H9 (cell line): ENCODE data around the gene RAPGEF6. TPM values are rescaled to one million over a fixed set of nuclear protein-coding genes. Genes with fewer than 3 reads are reported as not detected.

ENCODE experiments used
- DNase-seq: peaks from one replicate; pipeline ENCODE4 v3.0.0-alpha.2; 2017
- H2AFZ ChIP-seq: one replicate; pipeline ENCODE4 v1.6.1; 2013; ENCODE audit warnings: mild to moderate bottlenecking, low read length, control low read depth, moderate library complexity
- H2AK5ac ChIP-seq: 2 replicates; pipeline ENCODE4 v1.6.1; 2013; ENCODE audit warnings: low read length, control low read depth, mixed read lengths; ENCODE audit not compliant: insufficient read length
- H2BK120ac ChIP-seq: one replicate; pipeline ENCODE4 v1.6.1; 2013; ENCODE audit warnings: low read depth, mild to moderate bottlenecking, low read length, control low read depth, inconsistent platforms; ENCODE audit not compliant: poor library complexity, severe bottlenecking
- H2BK12ac ChIP-seq: 2 replicates; pipeline ENCODE4 v1.6.1; 2013; ENCODE audit warnings: low read length, control low read depth, mixed read lengths, low read depth; ENCODE audit not compliant: insufficient read length
- H2BK15ac ChIP-seq: 2 replicates; pipeline ENCODE4 v1.6.1; 2013; ENCODE audit warnings: low read depth, low read length, control low read depth
- H2BK20ac ChIP-seq: one replicate; pipeline ENCODE4 v1.6.1; 2013; ENCODE audit warnings: low read depth, mild to moderate bottlenecking, low read length, control low read depth, inconsistent platforms; ENCODE audit not compliant: poor library complexity, severe bottlenecking
- H2BK5ac ChIP-seq: 2 replicates; pipeline ENCODE4 v1.6.1; 2013; ENCODE audit warnings: low read length, control low read depth, mixed read lengths; ENCODE audit not compliant: insufficient read length
- H3K14ac ChIP-seq: 2 replicates; pipeline ENCODE4 v1.6.1; 2013; ENCODE audit warnings: low read length, control low read depth; ENCODE audit not compliant: insufficient read depth
- H3K18ac ChIP-seq: 2 replicates; pipeline ENCODE4 v1.6.1; 2013; ENCODE audit warnings: low read depth, mild to moderate bottlenecking, mixed read lengths, low read length, control low read depth; ENCODE audit not compliant: insufficient read length
- H3K23ac ChIP-seq: 2 replicates; pipeline ENCODE4 v1.6.1; 2013; ENCODE audit warnings: low read length, control low read depth, mixed read lengths, low read depth; ENCODE audit not compliant: insufficient read length
- H3K23me2 ChIP-seq: 2 replicates; pipeline ENCODE4 v1.6.1; 2013; ENCODE audit warnings: low read depth, mild to moderate bottlenecking, mixed read lengths, low read length, control low read depth; ENCODE audit not compliant: insufficient read length, poor library complexity, severe bottlenecking
- H3K27ac ChIP-seq: 2 replicates; pipeline ENCODE4 v1.5.1; 2013; ENCODE audit warnings: low read length, control low read depth, mixed read lengths, low read depth; ENCODE audit not compliant: insufficient read length
- H3K27me3 ChIP-seq: 2 replicates; pipeline ENCODE4 v1.6.1; 2013; ENCODE audit warnings: low read length, control low read depth, inconsistent platforms; ENCODE audit not compliant: insufficient read depth
- H3K4ac ChIP-seq: 2 replicates; pipeline ENCODE4 v1.6.1; 2013; ENCODE audit warnings: low read depth, mild to moderate bottlenecking, control low read depth, inconsistent platforms, low read length, moderate library complexity
- H3K4me1 ChIP-seq: 2 replicates; pipeline ENCODE4 v1.6.1; 2013; ENCODE audit warnings: low read length, control low read depth, inconsistent platforms; ENCODE audit not compliant: insufficient read depth
- H3K4me2 ChIP-seq: 2 replicates; pipeline ENCODE4 v1.6.1; 2013; ENCODE audit warnings: low read length, control low read depth, mixed read lengths; ENCODE audit not compliant: insufficient read length, insufficient read depth
- H3K56ac ChIP-seq: 2 replicates; pipeline ENCODE4 v1.6.1; 2013; ENCODE audit warnings: low read depth, mild to moderate bottlenecking, mixed read lengths, low read length, control low read depth; ENCODE audit not compliant: insufficient read length
- H3K79me1 ChIP-seq: 2 replicates; pipeline ENCODE4 v1.6.1; 2013; ENCODE audit warnings: low read depth, mild to moderate bottlenecking, moderate library complexity, low read length, control low read depth, inconsistent platforms; ENCODE audit not compliant: insufficient read depth, poor library complexity, severe bottlenecking
- H3K79me2 ChIP-seq: 2 replicates; pipeline ENCODE4 v1.6.1; 2013; ENCODE audit warnings: low read length, control low read depth, inconsistent platforms; ENCODE audit not compliant: insufficient read depth
- H3K9ac ChIP-seq: 2 replicates; pipeline ENCODE4 v1.6.1; 2013; ENCODE audit warnings: low read length, control low read depth, mixed read lengths; ENCODE audit not compliant: insufficient read length; ENCODE audit errors: extremely low read depth
- H3K9me3 ChIP-seq: one replicate; pipeline ENCODE4 v1.6.1; 2013; ENCODE audit warnings: low read depth, low read length, inconsistent platforms; ENCODE audit not compliant: control insufficient read depth
- H3T11ph ChIP-seq: one replicate; pipeline ENCODE4 v1.6.1; 2013; ENCODE audit warnings: mild to moderate bottlenecking, low read length, control low read depth, inconsistent platforms
- H4K20me1 ChIP-seq: one replicate; pipeline ENCODE4 v1.6.1; 2013; ENCODE audit not compliant: control insufficient read depth, insufficient read length, insufficient read depth
- H4K5ac ChIP-seq: 2 replicates; pipeline ENCODE4 v1.6.1; 2013; ENCODE audit warnings: low read depth, mild to moderate bottlenecking, mixed read lengths, low read length, control low read depth; ENCODE audit not compliant: insufficient read length
- H4K8ac ChIP-seq: replicated peaks from 2 replicates; pipeline ENCODE4 v1.6.1; 2013; ENCODE audit warnings: low read length, control low read depth, mixed read lengths, low read depth; ENCODE audit not compliant: insufficient read length
- H4K91ac ChIP-seq: 2 replicates; pipeline ENCODE4 v1.6.1; 2013; ENCODE audit warnings: low read depth, mild to moderate bottlenecking, moderate library complexity, mixed read lengths, low read length, control low read depth; ENCODE audit not compliant: insufficient read length
- H3K27ac Mint-ChIP-seq, 3 experiments: 2 replicates in 2 of 3; 3 replicates in 1 of 3; pipeline ENCODE4 v1.8.0; 2020 to 2021; ENCODE audit warnings: mixed read lengths in 3 of 3, mild to moderate bottlenecking in 1 of 3, moderate library complexity in 1 of 3
- H3K27me3 Mint-ChIP-seq: 2 replicates; pipeline ENCODE4 v1.8.0; 2021; ENCODE audit warnings: low read depth, mild to moderate bottlenecking, moderate library complexity, mixed read lengths
- H3K36me3 Mint-ChIP-seq, 3 experiments: 2 replicates in 2 of 3; 3 replicates in 1 of 3; pipeline ENCODE4 v1.8.0; 2020 to 2021; ENCODE audit warnings: low read depth in 3 of 3, mixed read lengths in 3 of 3; ENCODE audit not compliant: insufficient read depth in 1 of 3
- H3K4me1 Mint-ChIP-seq, 2 experiments: 2 replicates each; pipeline ENCODE4 v1.8.0; 2020; ENCODE audit warnings: mixed read lengths in 2 of 2
- H3K4me3 Mint-ChIP-seq, 2 experiments: 2 replicates in 1 of 2; 3 replicates in 1 of 2; pipeline ENCODE4 v1.8.0; 2020 to 2021; ENCODE audit warnings: mild to moderate bottlenecking in 2 of 2, mixed read lengths in 2 of 2, moderate library complexity in 1 of 2
- H3K9me3 Mint-ChIP-seq, 2 experiments: 2 replicates in 1 of 2; 3 replicates in 1 of 2; pipeline ENCODE4 v1.8.0; 2020; ENCODE audit warnings: mild to moderate bottlenecking in 2 of 2, mixed read lengths in 2 of 2, moderate library complexity in 1 of 2
- WGBS: extraction: QIAGEN DNeasy Blood & Tissue Kit; methylation state at CpG from one replicate; pipeline ENCODE4 v1.1.7; 2013; ENCODE audit warnings: missing lambda C conversion rate, low lambda C conversion rate, mixed read lengths; ENCODE audit not compliant: insufficient read length; ENCODE audit errors: extremely low coverage; 5-methylcytosine and 5-hydroxymethylcytosine counted together
- total RNA-seq: library from RNA; stranded (reverse); gene quantifications from 2 replicates; pipeline ENCODE4 v1.2.1, GENCODE V29; 2021
- TF ChIP-seq, protein P1 (sequence below): fragments of 200-600 bp; sonication (generic); conservative IDR thresholded peaks from 3 replicates; pipeline ENCODE4 v1.8.0; 2021; ENCODE audit warnings: antibody characterized with exemption, mild to moderate bottlenecking

The RAPGEF6 gene
- total RNA-seq, 1 experiment from 2014 or later: 19.7 TPM

GRCh38 chr5:131418846-131419245 is 216.2 kb downstream of the RAPGEF6 start:
- Histone ChIP-seq H3K23me2 (no peaks in the 10 kb centered on the region), H2AK5ac (no peak overlapping the region), H3K79me2 (no peaks in the 10 kb centered on the region), H3K56ac (no peak overlapping the region), H3K4ac (no peak overlapping the region), H3K9me3 (no peaks in the 10 kb centered on the region), H4K8ac (no peak overlapping the region), H4K5ac (no peak overlapping the region), H3T11ph (no peak overlapping the region), H2BK15ac (no peak overlapping the region), H2BK12ac (no peak overlapping the region), H3K27me3 (no peaks in the 10 kb centered on the region), H3K79me1 (no peaks in the 10 kb centered on the region), H4K91ac (no peak overlapping the region), H2BK20ac (no peak overlapping the region), H3K27ac (no peak overlapping the region), H3K18ac (no peak overlapping the region), H3K23ac (no peak overlapping the region), H3K4me1 (no peaks in the 10 kb centered on the region), H3K4me2 (no peak overlapping the region), H2BK5ac (no peak overlapping the region), H2AFZ (no peak overlapping the region), H4K20me1 (no peaks in the 10 kb centered on the region), H2BK120ac (no peak overlapping the region), H3K14ac (no peak overlapping the region), H3K9ac (no peak overlapping the region)
- Mint-ChIP-seq H3K4me1 (peaks cover 2% of the 10 kb centered on the region in 2 experiments; a peak in 2 of 4 replicates), H3K27me3 (no peaks in the 10 kb centered on the region), H3K36me3 (peaks cover 0 to 23% (median 2%) of the 10 kb centered on the region in 3 experiments; a peak in 4 of 7 replicates), H3K27ac (no peak overlapping the region), H3K4me3 (no peak overlapping the region), H3K9me3 (no peaks in the 10 kb centered on the region)
- no peak for DNase-seq
- TF ChIP-seq, protein P1, sequence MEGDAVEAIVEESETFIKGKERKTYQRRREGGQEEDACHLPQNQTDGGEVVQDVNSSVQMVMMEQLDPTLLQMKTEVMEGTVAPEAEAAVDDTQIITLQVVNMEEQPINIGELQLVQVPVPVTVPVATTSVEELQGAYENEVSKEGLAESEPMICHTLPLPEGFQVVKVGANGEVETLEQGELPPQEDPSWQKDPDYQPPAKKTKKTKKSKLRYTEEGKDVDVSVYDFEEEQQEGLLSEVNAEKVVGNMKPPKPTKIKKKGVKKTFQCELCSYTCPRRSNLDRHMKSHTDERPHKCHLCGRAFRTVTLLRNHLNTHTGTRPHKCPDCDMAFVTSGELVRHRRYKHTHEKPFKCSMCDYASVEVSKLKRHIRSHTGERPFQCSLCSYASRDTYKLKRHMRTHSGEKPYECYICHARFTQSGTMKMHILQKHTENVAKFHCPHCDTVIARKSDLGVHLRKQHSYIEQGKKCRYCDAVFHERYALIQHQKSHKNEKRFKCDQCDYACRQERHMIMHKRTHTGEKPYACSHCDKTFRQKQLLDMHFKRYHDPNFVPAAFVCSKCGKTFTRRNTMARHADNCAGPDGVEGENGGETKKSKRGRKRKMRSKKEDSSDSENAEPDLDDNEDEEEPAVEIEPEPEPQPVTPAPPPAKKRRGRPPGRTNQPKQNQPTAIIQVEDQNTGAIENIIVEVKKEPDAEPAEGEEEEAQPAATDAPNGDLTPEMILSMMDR: no peak
- no CpG with 5 or more reads among the region's 7 CpGs for WGBS
